ENCODE results near the gene TJAP1.

DNA sequence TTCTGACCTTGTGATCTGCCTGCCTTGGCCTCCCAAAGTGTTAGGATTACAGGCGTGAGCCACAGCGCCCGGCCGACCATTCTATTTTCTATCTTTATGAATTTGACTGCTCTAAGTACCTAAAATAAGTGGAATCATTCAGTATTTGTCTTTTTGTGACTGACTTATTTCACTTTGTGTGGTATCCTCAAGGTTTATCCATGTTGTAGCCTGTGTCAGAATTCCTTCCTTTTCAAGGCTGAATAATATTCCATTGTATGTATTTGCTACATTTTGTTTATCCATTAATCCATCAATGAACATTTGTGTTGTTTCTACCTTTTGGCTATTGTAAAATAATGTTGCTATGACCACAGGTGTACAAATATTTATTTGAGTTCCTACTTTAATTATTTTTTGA is 4.9 kb upstream of the TJAP1 start:
- TF ChIP-seq, protein P1, sequence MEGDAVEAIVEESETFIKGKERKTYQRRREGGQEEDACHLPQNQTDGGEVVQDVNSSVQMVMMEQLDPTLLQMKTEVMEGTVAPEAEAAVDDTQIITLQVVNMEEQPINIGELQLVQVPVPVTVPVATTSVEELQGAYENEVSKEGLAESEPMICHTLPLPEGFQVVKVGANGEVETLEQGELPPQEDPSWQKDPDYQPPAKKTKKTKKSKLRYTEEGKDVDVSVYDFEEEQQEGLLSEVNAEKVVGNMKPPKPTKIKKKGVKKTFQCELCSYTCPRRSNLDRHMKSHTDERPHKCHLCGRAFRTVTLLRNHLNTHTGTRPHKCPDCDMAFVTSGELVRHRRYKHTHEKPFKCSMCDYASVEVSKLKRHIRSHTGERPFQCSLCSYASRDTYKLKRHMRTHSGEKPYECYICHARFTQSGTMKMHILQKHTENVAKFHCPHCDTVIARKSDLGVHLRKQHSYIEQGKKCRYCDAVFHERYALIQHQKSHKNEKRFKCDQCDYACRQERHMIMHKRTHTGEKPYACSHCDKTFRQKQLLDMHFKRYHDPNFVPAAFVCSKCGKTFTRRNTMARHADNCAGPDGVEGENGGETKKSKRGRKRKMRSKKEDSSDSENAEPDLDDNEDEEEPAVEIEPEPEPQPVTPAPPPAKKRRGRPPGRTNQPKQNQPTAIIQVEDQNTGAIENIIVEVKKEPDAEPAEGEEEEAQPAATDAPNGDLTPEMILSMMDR (IDR thresholded peaks at IDR 0.05; ENCODE audit: insufficient read depth, low read length, poor library complexity, severe bottlenecking): no peak
- TF ChIP-seq EZH2phosphoT487 (conservative IDR thresholded peaks at IDR 0.05; ENCODE audit: low read length): no peak
